Activated CD4-positive, alpha-beta T cell treated with anti-CD3 and anti-CD28 coated beads, Interleukin-2, amount 10 ng/mL, durations not matched to agents 7 days and 5 days (primary cell): ENCODE results near the gene ATP8B1. TPM values are rescaled to one million over a fixed set of nuclear protein-coding genes. Genes with fewer than 3 reads are reported as not detected.
"Not testable (repeated sequence)": the region's sequence is repeated elsewhere in the genome, so short reads cannot be mapped to it uniquely, and the experiment has no call there.

ENCODE experiments used
- CTCF ChIA-PET: fragments of 350-600 bp; sonication (Branson Sonifier 250); formaldehyde crosslinking; loops from one replicate; lab custom pipeline; 2021; ENCODE audit warnings: antibody characterized with exemption; lab: Charles Lee
- POLR2A ChIA-PET: fragments of 350-600 bp; sonication (Branson Sonifier 250); formaldehyde crosslinking; loops from one replicate; lab custom pipeline; 2021; ENCODE audit warnings: antibody characterized with exemption; lab: Charles Lee
- DNase-seq: peaks from one replicate; pipeline ENCODE4 v3.0.0-alpha.2; 2020
- H3K27ac Mint-ChIP-seq: one replicate; pipeline ENCODE4 v1.8.0; 2021; ENCODE audit warnings: mild to moderate bottlenecking, moderate library complexity, mixed read lengths
- H3K27me3 Mint-ChIP-seq: one replicate; pipeline ENCODE4 v1.8.0; 2021; ENCODE audit warnings: mixed read lengths
- H3K36me3 Mint-ChIP-seq: one replicate; pipeline ENCODE4 v1.8.0; 2021; ENCODE audit warnings: low read depth, mixed read lengths
- H3K4me1 Mint-ChIP-seq: one replicate; pipeline ENCODE4 v1.8.0; 2021; ENCODE audit warnings: mixed read lengths
- H3K4me3 Mint-ChIP-seq: one replicate; pipeline ENCODE4 v1.8.0; 2021; ENCODE audit warnings: mild to moderate bottlenecking, moderate library complexity, mixed read lengths
- H3K9me3 Mint-ChIP-seq: one replicate; pipeline ENCODE4 v1.8.0; 2021; ENCODE audit warnings: mixed read lengths
- total RNA-seq, 2 experiments: library from RNA; stranded (reverse); gene quantifications; one replicate each; pipeline ENCODE4 v1.2.3, GENCODE V29; 2021

ATP8B1 gene
- total RNA-seq, 2 experiments from 2014 or later = not detected

- ChIA-PET POLR2A (no interaction called here), CTCF (interaction anchor here (0.6 kb wide), 1 partner anchor 1915 kb away, joined by 4 read pairs; no protein-coding TSS in a partner anchor)
- H3K27me3 Mint-ChIP-seq = no peaks in the 10 kb centered on the region
- H3K4me3 Mint-ChIP-seq = no peak overlapping the region
- H3K9me3 Mint-ChIP-seq = peaks cover under 1% of the 10 kb centered on the region
- peaks cover 4% of the 10 kb centered on the region for H3K36me3 Mint-ChIP-seq
- DNase-seq = no peak
- no peak overlapping the region for H3K27ac Mint-ChIP-seq
- no peaks in the 10 kb centered on the region for H3K4me1 Mint-ChIP-seq
Observed at GRCh38 chr18:57649556-57650500, 153.3 kb downstream of the ATP8B1 start.

GRCh38 chr18:57648414-57648813 is 154.7 kb downstream of the ATP8B1 start:
- H3K27me3 Mint-ChIP-seq = no peaks in the 10 kb centered on the region
- DNase-seq = no peak
- H3K4me1 Mint-ChIP-seq = no peaks in the 10 kb centered on the region
- H3K9me3 Mint-ChIP-seq = no peaks in the 10 kb centered on the region
- H3K36me3 Mint-ChIP-seq = peaks cover 3% of the 10 kb centered on the region
- no peak overlapping the region for H3K4me3 Mint-ChIP-seq
- ChIA-PET CTCF (no interaction called here), POLR2A (no interaction called here)
- no peak overlapping the region for H3K27ac Mint-ChIP-seq

DNA sequence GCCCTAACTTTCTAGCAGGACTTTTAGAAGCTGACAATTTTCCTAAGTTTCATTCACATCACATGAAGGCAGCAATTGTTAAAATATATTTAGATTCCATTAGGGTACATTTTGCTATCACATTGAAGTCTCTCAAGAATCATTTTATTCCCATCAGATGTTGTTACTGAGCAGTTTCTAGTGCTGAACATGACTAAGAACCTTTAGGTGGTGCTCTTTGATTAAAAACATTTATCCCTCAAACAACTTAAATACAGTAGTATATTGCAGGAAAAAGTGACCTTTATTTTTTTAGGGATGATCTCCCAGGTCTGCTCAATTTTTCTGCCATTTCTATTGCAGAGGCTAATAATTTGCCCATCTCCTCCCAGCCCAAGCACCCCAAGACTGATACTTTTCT is 158.6 kb downstream of the ATP8B1 start:
- Mint-ChIP-seq H3K36me3 (peaks cover 17% of the 10 kb centered on the region), H3K27ac (no peak overlapping the region), H3K9me3 (peaks cover 5% of the 10 kb centered on the region), H3K4me3 (no peak overlapping the region), H3K27me3 (no peaks in the 10 kb centered on the region), H3K4me1 (no peaks in the 10 kb centered on the region)
- ChIA-PET POLR2A (no interaction called here), CTCF (no interaction called here)
- no peak for DNase-seq

DNA sequence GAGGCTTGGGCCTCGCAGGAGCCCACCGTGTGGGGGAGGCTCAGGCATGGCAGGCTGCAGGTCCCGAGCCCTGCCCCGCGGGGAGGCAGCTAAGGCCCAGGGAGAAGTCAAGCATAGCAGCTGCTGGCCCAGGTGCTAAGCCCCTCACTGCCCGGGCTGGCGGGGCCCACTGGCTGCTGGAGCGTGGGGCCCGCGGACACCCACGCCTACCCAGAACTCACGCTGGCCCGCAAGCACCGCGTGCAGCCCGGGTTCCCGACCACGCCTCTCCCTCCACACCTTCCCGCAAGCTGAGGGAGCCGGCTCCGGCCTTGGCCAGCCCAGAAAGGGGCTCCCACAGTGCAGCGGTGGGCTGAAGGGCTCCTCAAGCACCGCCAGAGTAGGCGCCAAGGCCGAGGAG is 159.4 kb downstream of the ATP8B1 start:
- H3K4me3 Mint-ChIP-seq, H3K27me3 Mint-ChIP-seq, DNase-seq, CTCF ChIA-PET, POLR2A ChIA-PET, H3K27ac Mint-ChIP-seq, H3K9me3 Mint-ChIP-seq, H3K4me1 Mint-ChIP-seq: not testable (repeated sequence)
- H3K36me3 Mint-ChIP-seq = peaks cover 17% of the 10 kb centered on the region

DNA sequence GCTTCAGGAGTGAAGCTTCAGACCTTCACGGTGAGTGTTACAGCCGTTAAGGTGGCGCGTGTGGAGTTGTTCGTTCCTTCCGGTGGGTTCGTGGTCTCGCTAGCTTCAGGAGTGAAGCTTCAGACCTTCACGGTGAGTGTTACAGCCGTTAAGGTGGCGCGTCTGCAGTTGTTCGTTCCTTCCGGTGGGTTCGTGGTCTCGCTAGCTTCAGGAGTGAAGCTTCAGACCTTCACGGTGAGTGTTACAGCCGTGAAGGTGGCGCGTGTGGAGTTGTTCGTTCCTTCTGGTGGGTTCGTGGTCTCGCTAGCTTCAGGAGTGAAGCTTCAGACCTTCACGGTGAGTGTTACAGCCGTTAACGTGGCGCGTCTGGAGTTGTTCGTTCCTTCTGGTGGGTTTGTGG is 160.7 kb downstream of the ATP8B1 start:
- peaks cover 20% of the 10 kb centered on the region for H3K36me3 Mint-ChIP-seq
- H3K4me1 Mint-ChIP-seq, POLR2A ChIA-PET, H3K4me3 Mint-ChIP-seq, H3K27me3 Mint-ChIP-seq, H3K27ac Mint-ChIP-seq, DNase-seq, H3K9me3 Mint-ChIP-seq, CTCF ChIA-PET: not testable (repeated sequence)

- H3K27me3 Mint-ChIP-seq = no peaks in the 10 kb centered on the region
- H3K4me1 Mint-ChIP-seq = no peaks in the 10 kb centered on the region
- H3K4me3 Mint-ChIP-seq = no peak overlapping the region
- DNase-seq = no peak
- peaks cover 5% of the 10 kb centered on the region for H3K9me3 Mint-ChIP-seq
- ChIA-PET POLR2A (no interaction called here), CTCF (no interaction called here)
- H3K27ac Mint-ChIP-seq = no peak overlapping the region
- H3K36me3 Mint-ChIP-seq = peaks cover 17% of the 10 kb centered on the region
Observed at GRCh38 chr18:57640749-57641148, 162.4 kb downstream of the ATP8B1 start.

DNA sequence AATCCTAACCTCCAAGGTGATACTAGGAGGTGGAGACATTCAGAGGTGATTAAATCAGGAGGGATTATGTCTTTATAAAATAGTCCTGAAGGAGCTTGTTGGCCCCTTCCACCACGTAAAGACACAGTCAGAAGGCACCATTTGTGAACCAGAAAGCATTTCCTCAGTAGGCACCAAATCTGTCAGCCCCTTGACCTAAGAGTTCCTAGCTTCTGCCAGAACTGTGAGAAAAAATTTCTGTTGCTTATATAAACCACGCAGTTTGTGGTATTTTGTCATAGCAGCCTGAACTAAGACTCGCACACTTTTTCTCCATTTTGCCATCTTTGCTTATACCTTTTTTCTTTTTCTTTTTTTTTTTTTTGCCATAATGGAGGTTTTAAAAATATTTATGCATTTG is 162.9 kb downstream of the ATP8B1 start:
- no peak overlapping the region for H3K27ac Mint-ChIP-seq
- H3K9me3 Mint-ChIP-seq = peaks cover 5% of the 10 kb centered on the region
- no peaks in the 10 kb centered on the region for H3K27me3 Mint-ChIP-seq
- no peak for DNase-seq
- no peaks in the 10 kb centered on the region for H3K4me1 Mint-ChIP-seq
- ChIA-PET POLR2A (no interaction called here), CTCF (no interaction called here)
- no peak overlapping the region for H3K4me3 Mint-ChIP-seq
- H3K36me3 Mint-ChIP-seq = peaks cover 17% of the 10 kb centered on the region

DNA sequence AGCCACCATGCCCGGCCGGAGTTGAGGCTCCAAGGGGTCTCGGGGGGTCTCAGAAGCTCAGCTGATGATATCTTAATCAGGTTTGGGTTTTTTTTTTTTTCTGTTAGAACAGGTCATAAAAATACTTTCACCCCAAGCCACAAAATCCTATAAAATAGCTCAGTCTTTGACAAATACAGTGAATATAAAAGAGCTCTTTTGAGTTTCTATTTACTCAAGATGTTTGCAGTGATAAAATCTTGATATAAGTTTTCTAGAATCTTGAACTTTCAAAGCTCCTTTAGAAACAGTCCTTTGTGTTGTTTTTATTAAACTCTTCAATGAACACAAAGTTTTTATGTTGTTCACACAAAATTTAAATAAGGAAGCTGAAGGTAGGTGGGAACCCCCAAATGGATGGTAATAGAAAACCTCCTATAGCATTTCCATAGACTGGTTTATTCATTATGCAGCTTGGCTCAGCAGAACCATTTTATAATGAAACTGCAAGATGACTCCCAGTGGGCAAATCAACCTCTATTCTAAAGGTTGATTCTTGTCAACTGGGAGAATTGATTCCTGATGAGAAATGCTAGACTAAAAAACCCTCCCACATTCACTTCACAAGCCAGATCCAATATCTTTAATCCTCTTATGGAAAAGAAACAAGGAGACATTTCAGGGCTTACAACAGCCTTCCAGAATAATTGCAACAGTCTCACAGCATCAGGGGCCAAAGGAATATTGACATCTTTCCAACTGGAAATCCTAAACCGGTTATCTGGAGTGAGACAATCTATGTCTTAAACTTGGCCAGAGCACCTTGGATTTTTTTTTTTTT is 167.9 kb downstream of the ATP8B1 start:
- CTCF ChIA-PET = no interaction called here
- DNase-seq = no peak
- POLR2A ChIA-PET = no interaction called here
- H3K27me3 Mint-ChIP-seq = no peaks in the 10 kb centered on the region
- no peak overlapping the region for H3K27ac Mint-ChIP-seq
- H3K9me3 Mint-ChIP-seq = no peaks in the 10 kb centered on the region
- peaks cover 14% of the 10 kb centered on the region for H3K4me1 Mint-ChIP-seq
- peaks cover 10% of the 10 kb centered on the region for H3K36me3 Mint-ChIP-seq
- no peak overlapping the region for H3K4me3 Mint-ChIP-seq

GRCh38 chr18:57631697-57632096 is 171.4 kb downstream of the ATP8B1 start:
- peak overlapping the region; percentile 98 for H3K4me3 Mint-ChIP-seq
- H3K27ac Mint-ChIP-seq = no peak overlapping the region
- H3K27me3 Mint-ChIP-seq = no peaks in the 10 kb centered on the region
- no peaks in the 10 kb centered on the region for H3K9me3 Mint-ChIP-seq
- no peak for DNase-seq
- peaks cover 19% of the 10 kb centered on the region for H3K4me1 Mint-ChIP-seq
- ChIA-PET CTCF (interaction anchor here (0.9 kb wide), 1 partner anchor 182 kb away, joined by 3 read pairs; no protein-coding TSS in a partner anchor), POLR2A (interaction anchor here (1.2 kb wide), 1 partner anchor 10 kb away, joined by 5 read pairs; the partner anchor contains the start of gene NARS1)
- peaks cover 8% of the 10 kb centered on the region for H3K36me3 Mint-ChIP-seq

- H3K27ac Mint-ChIP-seq = peak overlapping the region; percentile 97
- no peaks in the 10 kb centered on the region for H3K27me3 Mint-ChIP-seq
- H3K4me3 Mint-ChIP-seq = peak overlapping the region; percentile 98
- no peaks in the 10 kb centered on the region for H3K9me3 Mint-ChIP-seq
- ChIA-PET CTCF (interaction anchor here (0.6 to 1.6 kb wide), 8 partner anchors 9 to 989 kb away, joined by 3 to 7 read pairs (median 4); partner anchors contain the start of genes FECH and NARS1), POLR2A (interaction anchor here (0.6 to 1.2 kb wide), 2 partner anchors 9 to 610 kb away, joined by 5 to 6 read pairs; partner anchors contain the start of gene NARS1)
- H3K36me3 Mint-ChIP-seq = peaks cover 8% of the 10 kb centered on the region
- no peak for DNase-seq
- peaks cover 19% of the 10 kb centered on the region for H3K4me1 Mint-ChIP-seq
Observed at GRCh38 chr18:57630754-57631595, 172.1 kb downstream of the ATP8B1 start.

DNA sequence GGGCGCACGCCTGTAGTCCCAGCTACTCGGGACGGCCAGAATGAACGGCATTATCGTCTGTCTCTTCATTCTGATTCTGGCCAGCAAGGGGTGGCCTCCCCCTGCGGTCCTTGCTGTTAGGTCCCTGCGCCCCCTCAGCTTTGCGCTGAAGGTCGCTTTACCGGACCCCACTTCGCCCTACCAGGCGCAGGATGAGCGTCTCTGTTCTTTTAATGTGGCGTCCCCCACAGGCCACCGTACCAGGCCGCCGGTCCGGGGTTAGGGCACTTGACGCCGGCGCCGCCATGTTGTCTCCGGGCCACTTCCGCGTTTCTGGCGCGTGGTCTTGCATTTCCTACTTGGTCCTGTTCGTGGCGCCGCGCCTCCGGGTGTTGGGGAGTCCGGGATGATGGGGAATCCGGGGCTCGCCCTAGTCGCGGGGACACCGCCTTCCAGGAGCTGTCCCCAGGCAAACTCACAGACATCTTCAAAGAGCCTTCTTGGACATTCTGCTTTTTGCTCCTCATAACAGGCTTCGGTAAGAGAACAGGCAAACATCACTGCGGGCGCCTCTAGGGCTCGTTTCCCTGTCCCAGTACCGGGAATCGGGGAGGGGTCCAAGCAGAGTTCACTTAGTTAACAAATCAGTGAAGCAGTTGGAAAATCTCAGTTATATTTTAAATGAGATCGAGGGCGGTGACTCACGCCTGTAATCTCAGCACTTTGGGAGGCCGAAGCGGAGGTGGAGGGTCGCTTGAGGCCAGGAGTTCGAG is 172.9 kb downstream of the ATP8B1 start:
- peak; percentile 95 for DNase-seq
- POLR2A ChIA-PET = no interaction called here
- CTCF ChIA-PET = interaction anchor here (0.6 to 1.6 kb wide), 8 partner anchors 8 to 988 kb away, joined by 3 to 7 read pairs (median 4); partner anchors contain the start of genes FECH and NARS1
- Mint-ChIP-seq H3K27ac (peak overlapping the region; percentile 97), H3K4me1 (peaks cover 19% of the 10 kb centered on the region), H3K9me3 (no peaks in the 10 kb centered on the region), H3K27me3 (no peaks in the 10 kb centered on the region), H3K36me3 (peaks cover 8% of the 10 kb centered on the region), H3K4me3 (peak overlapping the region; percentile 98)
